GM12801 (cell line): ENCODE data around the gene TENT4A.

Experiments
- CTCF ChIP-seq: IDR thresholded peaks from one replicate; pipeline ENCODE4 v1.5.1; 2011; ENCODE audit warnings: control low read depth; ENCODE audit not compliant: insufficient read length; ENCODE audit errors: extremely low read depth

The TENT4A gene

GRCh38 chr5:6766604-6767093 is 53.4 kb downstream of the TENT4A start:
- no peak for TF ChIP-seq CTCF

GRCh38 chr5:6767481-6768063 is 54.3 kb downstream of the TENT4A start:
- TF ChIP-seq CTCF = no peak

- TF ChIP-seq CTCF = no peak
Measured at GRCh38 chr5:6768590-6769230, 55.5 kb downstream of the TENT4A start.

GRCh38 chr5:6770826-6771607 is 57.8 kb downstream of the TENT4A start:
- no peak for TF ChIP-seq CTCF

- no peak for TF ChIP-seq CTCF
Measured at GRCh38 chr5:6772886-6773285, 59.7 kb downstream of the TENT4A start.

GRCh38 chr5:6773342-6774035 is 60.3 kb downstream of the TENT4A start:
- TF ChIP-seq CTCF = no peak

GRCh38 chr5:6774721-6775204 is 61.5 kb downstream of the TENT4A start:
- no peak for TF ChIP-seq CTCF
